Superior temporal gyrus (tissue), 1 donor: Measurements from ENCODE around the gene CRYZL1.
"Not testable (repeated sequence)": the region's sequence is repeated elsewhere in the genome, so short reads cannot be mapped to it uniquely, and the experiment has no call there.

Experiments used
- DNase-seq: peaks from one replicate; pipeline ENCODE4 v3.0.0-alpha.2; 2016; ENCODE audit errors: extremely low spot score

The CRYZL1 gene

GRCh38 chr21:33641352-33642026 is at the start of gene CRYZL1:
TSS of gene CRYZL1 (minus strand) at chr21:33641741. CDS start at chr21:33631551, 10,190 bp downstream.
- DNase-seq: peak; percentile 100

DNA sequence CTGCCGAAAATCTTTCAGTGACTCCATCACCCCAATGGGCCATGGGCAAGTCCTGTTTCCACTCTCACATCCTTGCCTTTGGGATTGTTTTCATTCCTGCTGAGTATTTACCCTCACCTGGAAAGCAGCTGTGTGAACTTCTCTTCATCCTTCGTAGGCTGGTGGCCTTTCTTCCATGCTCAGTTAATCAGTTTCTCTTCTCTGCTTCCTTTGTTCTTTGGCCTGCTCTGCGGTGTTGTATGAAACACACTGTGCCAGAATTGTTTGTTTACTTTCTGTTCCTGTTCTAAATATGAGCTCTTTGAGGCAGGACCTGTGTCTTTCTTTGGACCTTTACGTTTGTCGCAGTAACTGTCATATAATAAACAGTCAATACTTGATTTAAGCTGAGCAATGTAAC is 49.3 kb upstream of the CRYZL1 start:
- no peak for DNase-seq

DNA sequence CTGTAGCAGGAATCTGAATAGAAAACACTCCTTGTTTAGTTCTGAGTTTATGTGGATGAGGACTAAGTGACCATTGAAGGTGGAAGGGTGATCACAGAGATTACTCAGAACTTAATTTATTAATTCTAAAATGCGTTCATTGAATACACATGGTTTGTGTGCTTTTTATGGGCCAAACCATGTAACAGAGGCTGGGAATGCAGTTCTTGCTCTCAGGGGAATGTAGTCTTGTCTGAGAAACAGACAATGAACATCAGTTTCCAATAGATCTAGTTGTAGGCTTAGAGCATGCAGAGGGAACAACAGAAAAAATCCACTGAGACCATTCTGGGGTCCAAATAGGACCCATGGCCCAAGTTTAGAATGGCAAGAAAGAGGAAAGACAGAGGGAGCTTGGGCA is 46.8 kb upstream of the CRYZL1 start:
- DNase-seq: no peak

- DNase-seq: no peak
Measured at GRCh38 chr21:33687634-33688033, 46.1 kb upstream of the CRYZL1 start.

GRCh38 chr21:33686386-33686785 is 44.8 kb upstream of the CRYZL1 start:
- no peak for DNase-seq

DNA sequence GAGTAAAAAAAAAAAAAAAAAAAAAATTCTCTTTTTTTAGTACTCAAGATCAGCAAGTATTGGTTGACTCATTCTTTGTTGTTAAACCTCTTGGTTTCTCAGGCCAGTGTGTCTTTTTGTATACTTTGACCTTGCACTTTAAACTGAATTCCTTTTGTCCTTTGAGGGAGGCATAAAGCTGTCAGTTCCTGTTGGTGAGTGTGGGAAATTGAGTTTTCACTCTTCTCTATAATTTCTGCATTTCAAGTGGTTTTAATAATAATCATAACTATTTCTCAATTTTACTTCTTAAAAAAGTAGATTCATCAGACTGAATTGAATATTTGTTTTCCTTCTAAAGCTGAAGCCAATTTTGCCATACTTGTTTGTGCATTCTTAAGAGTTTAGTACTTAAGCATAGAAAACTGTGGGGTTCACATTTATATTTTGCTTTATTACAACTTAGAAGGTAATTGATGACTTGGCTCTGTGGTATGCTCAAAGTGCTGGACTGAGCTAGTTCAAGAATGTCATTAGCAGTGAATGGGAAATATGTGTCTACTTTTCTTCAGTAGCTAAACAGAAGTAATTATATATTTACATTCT is 44.2 kb upstream of the CRYZL1 start:
- no peak for DNase-seq

GRCh38 chr21:33684923-33685560 is 43.5 kb upstream of the CRYZL1 start:
- DNase-seq: no peak

GRCh38 chr21:33684068-33684467 is 42.5 kb upstream of the CRYZL1 start:
- DNase-seq: no peak

DNA sequence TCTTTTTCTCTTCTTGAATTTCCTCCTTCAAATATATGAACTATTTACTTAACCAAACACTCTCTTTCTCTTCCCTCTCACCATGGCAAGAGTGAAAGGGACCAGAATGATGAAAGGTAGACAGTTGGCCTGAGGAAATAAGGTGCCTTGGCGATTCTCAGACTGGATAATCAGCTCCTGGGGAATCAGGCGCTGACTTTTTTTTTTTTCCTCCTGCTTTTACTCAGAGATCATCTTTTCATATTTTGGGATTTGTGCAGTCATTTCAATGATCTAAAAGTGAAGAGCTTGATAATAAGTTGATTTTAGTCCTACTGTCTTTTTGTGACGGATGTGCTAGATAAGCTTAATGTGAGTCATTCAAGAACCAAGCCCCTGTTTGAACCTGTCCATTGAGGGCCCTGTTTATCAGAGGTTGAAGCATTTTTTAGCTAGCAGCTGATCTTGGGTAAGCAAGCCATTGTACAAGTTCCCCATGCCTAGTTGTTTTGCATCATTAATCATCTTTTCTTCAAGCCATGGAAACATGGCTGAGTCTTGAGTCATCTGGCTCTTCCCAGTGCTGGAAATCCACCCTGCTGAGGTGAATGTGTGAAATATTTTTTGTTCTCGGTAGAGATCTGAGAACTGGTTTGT is 41.6 kb upstream of the CRYZL1 start:
- DNase-seq: no peak

- no peak for DNase-seq
Measured at GRCh38 chr21:33680870-33681269, 39.3 kb upstream of the CRYZL1 start.

- no peak for DNase-seq
Measured at GRCh38 chr21:33677450-33677849, 35.9 kb upstream of the CRYZL1 start.

DNA sequence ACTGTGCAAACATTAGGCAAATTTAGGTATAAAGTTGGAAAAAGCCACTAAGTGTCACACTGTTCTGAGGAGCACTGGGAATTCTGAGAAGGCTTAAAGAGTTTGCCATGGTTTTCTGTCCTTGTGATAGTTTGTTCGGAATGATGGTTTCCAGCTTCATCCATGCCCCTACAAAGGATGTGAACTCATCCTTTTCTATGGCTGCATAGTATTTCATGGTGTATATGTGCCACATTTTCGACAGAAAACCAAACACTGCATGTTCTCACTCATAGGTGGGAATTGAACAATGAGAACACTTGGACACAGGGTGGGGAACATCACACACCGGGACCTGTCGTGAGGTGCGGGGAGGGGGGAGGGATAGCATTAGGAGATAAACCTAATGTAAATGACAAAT is 35.1 kb upstream of the CRYZL1 start:
- not testable (repeated sequence) for DNase-seq

- DNase-seq: peak; percentile 65
Measured at GRCh38 chr21:33674226-33674625, 32.7 kb upstream of the CRYZL1 start.

GRCh38 chr21:33673473-33673872 is 31.9 kb upstream of the CRYZL1 start:
- no peak for DNase-seq

GRCh38 chr21:33670076-33670978 is 28.8 kb upstream of the CRYZL1 start:
- DNase-seq: no peak

DNA sequence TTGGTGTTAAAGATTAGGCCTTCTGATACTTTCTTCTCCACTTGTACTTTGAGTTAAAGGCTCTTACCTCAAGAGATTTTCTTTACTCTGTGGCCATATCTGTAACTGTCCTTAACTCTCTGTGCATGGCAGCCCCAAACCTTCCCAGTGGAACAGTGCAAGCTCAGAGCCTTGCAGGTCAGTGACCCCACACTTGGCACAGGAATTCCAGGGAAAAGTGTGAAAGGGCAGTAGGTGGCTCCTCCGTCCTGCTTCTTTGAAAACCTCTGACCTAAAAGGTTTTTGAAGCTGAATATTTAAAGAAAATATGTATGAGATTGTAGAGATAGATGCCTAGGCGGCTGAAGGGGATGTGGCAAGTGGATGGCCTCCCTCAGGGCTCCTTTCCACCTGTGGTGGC is 27.1 kb upstream of the CRYZL1 start:
- DNase-seq: no peak

- DNase-seq: no peak
Measured at GRCh38 chr21:33668180-33668579, 26.6 kb upstream of the CRYZL1 start.

- DNase-seq: no peak
Measured at GRCh38 chr21:33667636-33668035, 26.1 kb upstream of the CRYZL1 start.

DNA sequence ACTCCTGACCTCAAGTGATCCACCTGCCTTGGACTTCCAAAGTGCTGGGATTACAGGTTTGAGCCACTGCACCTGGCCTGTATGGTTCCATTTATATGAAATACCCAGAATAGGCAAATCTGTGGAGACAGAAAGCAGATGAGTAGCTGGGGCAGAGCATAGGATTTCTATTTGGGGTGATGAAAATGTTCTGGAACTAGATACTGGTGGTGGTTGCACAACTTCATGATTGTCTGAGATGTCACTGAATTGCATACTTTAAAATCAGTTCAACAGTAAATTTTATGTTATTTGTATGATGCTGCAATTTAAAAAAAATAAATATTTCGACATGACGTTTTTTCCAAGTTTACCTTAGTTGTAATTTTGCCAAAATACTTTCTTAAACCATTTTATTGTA is 24.6 kb upstream of the CRYZL1 start:
- DNase-seq: no peak

DNA sequence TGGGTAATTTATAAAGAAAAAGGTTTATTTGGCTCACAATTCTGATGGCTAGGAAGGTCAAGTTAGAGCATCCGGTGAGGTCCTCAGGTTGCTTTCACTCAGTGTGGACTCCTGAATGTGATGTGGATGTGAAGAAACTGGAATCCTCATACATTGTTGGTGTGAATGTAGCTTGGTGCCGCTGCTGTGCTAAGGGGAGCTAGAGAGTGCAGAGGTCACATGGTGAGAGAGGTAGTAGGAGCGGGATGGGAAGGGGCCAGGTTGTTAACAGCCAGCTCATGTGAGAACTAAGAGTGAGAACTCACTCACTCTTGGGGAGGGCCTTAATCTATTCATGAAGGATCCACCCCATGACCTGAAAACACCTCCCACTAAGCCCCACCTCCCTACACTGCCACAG is 22.6 kb upstream of the CRYZL1 start:
- DNase-seq: no peak

- no peak for DNase-seq
Measured at GRCh38 chr21:33663241-33663640, 21.7 kb upstream of the CRYZL1 start.

- no peak for DNase-seq
Measured at GRCh38 chr21:33662046-33662445, 20.5 kb upstream of the CRYZL1 start.
